Measurements from ENCODE around the gene DUS2.

DNA sequence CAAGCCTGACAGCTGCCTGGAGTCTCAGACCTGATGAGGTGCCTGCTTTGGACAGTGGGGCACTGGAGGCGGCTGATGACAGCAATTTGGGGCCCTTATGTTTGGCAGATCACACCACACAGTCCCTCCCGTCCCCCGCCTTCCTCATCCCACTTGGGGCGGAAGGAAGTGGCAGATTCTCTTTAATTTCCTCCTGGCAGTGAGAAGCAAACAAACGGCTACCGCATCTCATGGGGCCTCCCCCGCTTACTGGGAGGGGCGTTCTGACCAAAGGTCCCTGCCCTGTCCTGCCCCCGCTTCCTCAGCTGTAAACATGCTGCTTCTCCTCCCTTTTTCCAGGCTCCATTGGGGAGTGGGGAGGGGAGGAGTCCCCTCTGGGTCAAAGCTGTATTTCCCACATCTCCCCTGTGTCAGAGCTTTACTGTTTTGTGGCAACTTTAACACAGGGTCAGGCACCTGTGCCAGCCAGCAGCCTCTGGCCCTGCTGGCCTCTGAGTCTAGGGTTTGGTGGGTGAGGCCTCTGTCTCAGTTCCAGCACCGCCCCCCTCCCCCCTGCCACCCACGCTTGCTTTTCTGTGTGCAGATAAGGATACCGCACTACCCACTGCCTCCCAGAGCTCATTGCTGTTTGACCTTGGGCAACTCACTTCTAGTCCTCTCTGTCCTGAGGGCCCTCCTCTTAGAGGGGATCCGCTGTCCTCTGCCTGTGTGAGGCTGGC, 56.7 kb downstream of the DUS2 start:
- no peak for TF ChIP-seq CTCF (IDR thresholded peaks at IDR 0.05)
- no peak for TF ChIP-seq POLR2A (IDR thresholded peaks at IDR 0.05)
